Measurements from ENCODE around the gene MMP10. TPM values are rescaled to one million over a fixed set of nuclear protein-coding genes. Genes with fewer than 3 reads are reported as not detected.

Gene MMP10
- total RNA-seq, 1 donor from 2014 or later = 0.23 TPM

DNA sequence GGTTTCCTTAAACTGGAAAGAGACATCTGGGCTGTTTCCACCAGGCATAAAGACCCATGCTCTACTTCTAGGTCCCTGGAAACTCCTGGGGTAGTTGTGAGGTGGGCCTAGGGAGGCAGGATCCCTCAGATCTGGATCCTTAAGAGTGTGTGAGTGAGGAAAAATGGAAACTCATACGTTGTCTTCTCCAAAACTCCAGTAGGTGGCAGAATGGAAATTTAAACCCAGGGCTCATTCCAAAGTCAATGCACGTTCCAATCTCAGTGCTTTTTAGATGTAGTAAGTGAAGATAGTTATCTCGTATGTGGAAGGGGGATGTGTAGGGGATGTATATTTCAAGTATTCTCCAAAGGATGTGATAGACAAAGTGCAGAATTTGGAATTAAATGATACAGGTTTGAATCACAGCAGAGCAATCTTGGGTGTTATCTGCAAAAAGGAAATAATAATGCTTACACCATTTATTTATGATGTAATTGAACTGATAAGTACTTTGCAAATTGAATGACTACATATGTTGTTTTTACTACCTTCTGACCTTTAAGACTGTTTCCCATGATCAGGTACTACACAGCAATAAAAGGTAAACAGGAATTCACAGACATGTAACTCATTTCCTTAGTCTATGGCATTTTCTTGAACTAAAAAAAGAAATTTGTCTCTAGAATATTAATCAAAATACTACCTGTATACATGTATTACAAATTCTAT lies 30.7 kb upstream of the MMP10 start:
- no peak overlapping the region for H3K4me3 ChIP-seq
- DNase-seq (no peak), ATAC-seq (peak; percentile 49)
- H3K9me3 ChIP-seq = no peaks in the 10 kb centered on the region
- no peaks in the 10 kb centered on the region for H3K27me3 ChIP-seq
- H3K27ac ChIP-seq = no peak overlapping the region
- H3K4me1 ChIP-seq = no peaks in the 10 kb centered on the region
- TF ChIP-seq, protein P1, sequence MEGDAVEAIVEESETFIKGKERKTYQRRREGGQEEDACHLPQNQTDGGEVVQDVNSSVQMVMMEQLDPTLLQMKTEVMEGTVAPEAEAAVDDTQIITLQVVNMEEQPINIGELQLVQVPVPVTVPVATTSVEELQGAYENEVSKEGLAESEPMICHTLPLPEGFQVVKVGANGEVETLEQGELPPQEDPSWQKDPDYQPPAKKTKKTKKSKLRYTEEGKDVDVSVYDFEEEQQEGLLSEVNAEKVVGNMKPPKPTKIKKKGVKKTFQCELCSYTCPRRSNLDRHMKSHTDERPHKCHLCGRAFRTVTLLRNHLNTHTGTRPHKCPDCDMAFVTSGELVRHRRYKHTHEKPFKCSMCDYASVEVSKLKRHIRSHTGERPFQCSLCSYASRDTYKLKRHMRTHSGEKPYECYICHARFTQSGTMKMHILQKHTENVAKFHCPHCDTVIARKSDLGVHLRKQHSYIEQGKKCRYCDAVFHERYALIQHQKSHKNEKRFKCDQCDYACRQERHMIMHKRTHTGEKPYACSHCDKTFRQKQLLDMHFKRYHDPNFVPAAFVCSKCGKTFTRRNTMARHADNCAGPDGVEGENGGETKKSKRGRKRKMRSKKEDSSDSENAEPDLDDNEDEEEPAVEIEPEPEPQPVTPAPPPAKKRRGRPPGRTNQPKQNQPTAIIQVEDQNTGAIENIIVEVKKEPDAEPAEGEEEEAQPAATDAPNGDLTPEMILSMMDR (IDR thresholded peaks at IDR 0.05) = peak; percentile 47
- intact Hi-C loops (cut with DNase I) = no loop called here
- H3K36me3 ChIP-seq = no peaks in the 10 kb centered on the region

DNA sequence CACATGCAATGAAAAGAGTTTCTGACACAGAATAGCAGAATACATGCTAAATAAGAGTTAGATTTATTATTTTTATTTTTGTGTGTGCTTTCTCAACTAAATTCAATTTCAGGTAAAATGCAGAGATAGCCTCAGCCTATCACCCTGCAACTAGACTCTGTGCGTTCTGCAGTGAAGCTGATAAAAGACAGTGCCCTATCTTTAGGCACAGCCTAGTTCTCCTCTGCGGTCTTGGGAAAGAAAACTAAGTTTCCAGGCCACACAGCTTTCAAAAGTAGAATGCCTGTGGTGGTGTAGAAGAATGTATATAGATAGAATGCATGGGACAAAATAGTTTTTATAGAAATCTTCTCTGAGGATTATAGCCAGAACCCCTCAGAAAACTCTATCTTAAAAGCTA lies 29.5 kb upstream of the MMP10 start:
- no peak overlapping the region for H3K27ac ChIP-seq
- TF ChIP-seq, protein P1 (IDR thresholded peaks at IDR 0.05) = no peak
- intact Hi-C loops (cut with DNase I) = no loop called here
- no peak overlapping the region for H3K4me3 ChIP-seq
- H3K36me3 ChIP-seq = no peaks in the 10 kb centered on the region
- no peaks in the 10 kb centered on the region for H3K4me1 ChIP-seq
- H3K27me3 ChIP-seq = no peaks in the 10 kb centered on the region
- DNase-seq = no peak
- no peak for ATAC-seq
- no peaks in the 10 kb centered on the region for H3K9me3 ChIP-seq

DNA sequence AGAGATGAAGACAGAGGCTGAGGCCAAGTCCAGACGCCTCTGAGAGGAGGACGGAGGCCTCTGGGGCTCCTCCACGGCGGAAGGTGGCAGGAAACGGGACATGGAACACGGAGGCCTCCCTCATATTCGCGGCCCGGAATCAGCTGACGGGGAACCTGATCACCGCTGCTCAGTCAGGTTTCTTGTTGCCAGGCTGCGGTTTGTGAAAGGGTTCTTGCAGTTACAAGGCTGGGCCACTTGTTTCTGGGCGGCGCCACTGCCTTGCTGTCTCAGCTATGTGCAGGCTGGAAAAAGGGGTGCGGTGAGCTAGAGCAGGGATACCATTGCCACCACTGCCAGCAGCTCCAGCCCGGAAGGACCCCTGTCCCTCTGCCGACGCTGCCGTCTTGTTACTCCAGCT lies 27.5 kb upstream of the MMP10 start:
- no peaks in the 10 kb centered on the region for H3K9me3 ChIP-seq
- ATAC-seq = peak; percentile 58
- H3K27ac ChIP-seq = no peak overlapping the region
- H3K4me3 ChIP-seq = no peak overlapping the region
- no peaks in the 10 kb centered on the region for H3K4me1 ChIP-seq
- no peaks in the 10 kb centered on the region for H3K36me3 ChIP-seq
- H3K27me3 ChIP-seq = no peaks in the 10 kb centered on the region
- peak; percentile 65 for DNase-seq
- TF ChIP-seq, protein P1 (IDR thresholded peaks at IDR 0.05) = no peak
- intact Hi-C loops (cut with DNase I) = no loop called here

DNA sequence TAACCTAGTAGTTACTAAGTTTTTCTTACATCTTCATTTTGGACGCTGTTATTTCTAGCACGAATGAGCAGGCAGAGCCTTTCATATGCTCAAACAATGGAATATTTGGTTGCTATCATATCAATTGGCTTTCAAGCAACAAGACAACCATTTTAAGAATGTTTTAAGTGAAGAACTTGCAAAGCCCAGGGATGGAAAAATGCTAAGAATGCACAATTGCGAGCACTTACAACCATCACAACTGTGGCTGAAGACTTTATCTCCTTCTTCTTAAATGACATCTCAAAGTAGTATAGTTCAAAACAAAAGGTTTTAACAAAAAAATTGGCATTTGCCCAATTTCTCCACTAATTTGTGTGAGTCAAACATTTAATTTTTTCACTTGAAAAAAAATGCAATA lies 25.9 kb upstream of the MMP10 start:
- Histone ChIP-seq H3K27me3 (no peaks in the 10 kb centered on the region), H3K9me3 (no peaks in the 10 kb centered on the region), H3K4me3 (no peak overlapping the region), H3K4me1 (no peaks in the 10 kb centered on the region), H3K27ac (no peak overlapping the region), H3K36me3 (no peaks in the 10 kb centered on the region)
- TF ChIP-seq, protein P1 (IDR thresholded peaks at IDR 0.05) = no peak
- DNase-seq = no peak
- intact Hi-C loops (cut with DNase I) = no loop called here
- no peak for ATAC-seq

DNA sequence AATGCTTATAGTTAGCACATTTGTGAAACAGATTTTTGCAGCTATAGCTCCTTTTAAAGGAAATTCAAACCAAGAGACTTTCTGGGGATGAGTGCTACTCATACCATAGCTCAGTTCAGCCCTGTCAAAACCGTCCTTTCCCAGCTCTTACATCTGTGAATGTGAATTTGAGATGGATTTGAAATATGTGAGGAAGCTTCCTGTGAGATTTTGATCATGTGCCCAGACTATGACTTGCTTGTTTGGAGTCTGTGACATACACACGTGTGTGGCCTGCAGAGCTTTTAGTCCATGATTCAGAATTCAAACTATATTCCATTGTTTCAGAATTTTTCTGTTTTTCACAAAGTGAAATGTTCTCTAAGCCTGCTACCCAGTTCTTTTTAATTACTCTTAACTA lies 21.9 kb upstream of the MMP10 start:
- intact Hi-C loops (cut with DNase I) = no loop called here
- ATAC-seq = peak; percentile 38
- H3K36me3 ChIP-seq = no peaks in the 10 kb centered on the region
- no peaks in the 10 kb centered on the region for H3K4me1 ChIP-seq
- no peak overlapping the region for H3K27ac ChIP-seq
- no peak overlapping the region for H3K4me3 ChIP-seq
- DNase-seq = no peak
- TF ChIP-seq, protein P1 (IDR thresholded peaks at IDR 0.05) = no peak
- H3K27me3 ChIP-seq = no peaks in the 10 kb centered on the region
- no peaks in the 10 kb centered on the region for H3K9me3 ChIP-seq

DNA sequence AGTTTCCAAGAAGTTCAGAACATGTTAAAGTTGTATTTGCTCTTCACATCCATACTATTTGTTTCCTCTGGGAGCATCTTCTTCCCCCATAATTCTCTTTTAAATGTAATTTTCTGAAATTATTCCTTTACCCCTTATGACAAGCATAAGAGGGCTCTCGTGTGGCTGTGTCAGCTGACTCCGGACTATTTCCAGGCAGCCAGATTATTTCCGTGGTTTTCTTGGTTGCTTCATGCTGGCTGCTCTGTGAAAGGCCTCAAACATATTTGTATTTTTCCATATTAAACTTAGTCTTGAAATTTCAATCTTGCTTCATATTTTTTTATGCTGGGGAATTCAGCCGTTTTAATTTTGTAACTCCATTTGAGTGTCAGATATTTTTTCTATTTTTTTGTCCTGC lies 20.3 kb upstream of the MMP10 start:
- intact Hi-C loops (cut with DNase I) = no loop called here
- DNase-seq (no peak), ATAC-seq (no peak)
- TF ChIP-seq, protein P1 (IDR thresholded peaks at IDR 0.05) = no peak
- no peak overlapping the region for H3K27ac ChIP-seq
- H3K4me1 ChIP-seq = no peaks in the 10 kb centered on the region
- no peaks in the 10 kb centered on the region for H3K9me3 ChIP-seq
- no peak overlapping the region for H3K4me3 ChIP-seq
- no peaks in the 10 kb centered on the region for H3K36me3 ChIP-seq
- H3K27me3 ChIP-seq = no peaks in the 10 kb centered on the region
